Lung (tissue), 12 donors: ENCODE measurements around the gene PALLD. TPM values are rescaled to one million over a fixed set of nuclear protein-coding genes. Genes with fewer than 3 reads are reported as not detected.

Experiments used
- ATAC-seq: fragments of 200-7000 bp; cut with Tn5 transposase; one replicate; pipeline ENCODE4 v1.9.1; 2020; ENCODE audit warnings: moderate number of reproducible peaks; ENCODE audit not compliant: insufficient read depth, low FRiP score
- DNase-seq, 3 donors: peaks; one replicate each; pipeline ENCODE4 v3.0.0-alpha.2; 2013 to 2017
- H3K27ac ChIP-seq, 2 donors: one replicate each; pipeline ENCODE4 v1.5.1; 2013; ENCODE audit warnings: mild to moderate bottlenecking in 2 of 2, moderate library complexity in 2 of 2, control low read depth in 1 of 2, inconsistent platforms in 1 of 2, low read depth in 1 of 2, low read length in 1 of 2
- H3K27me3 ChIP-seq, 3 donors: one replicate each; pipeline ENCODE4 v1.5.1; 2013; ENCODE audit warnings: low read length in 2 of 3; ENCODE audit not compliant: control insufficient read depth in 3 of 3, insufficient read depth in 3 of 3
- H3K36me3 ChIP-seq, 4 donors: one replicate each; pipeline ENCODE4 v1.5.1; 2013; ENCODE audit warnings: low read length in 4 of 4, mild to moderate bottlenecking in 1 of 4, moderate library complexity in 1 of 4; ENCODE audit not compliant: control insufficient read depth in 4 of 4, insufficient read depth in 4 of 4
- H3K4me1 ChIP-seq, 5 donors: one replicate each; pipeline ENCODE4 v1.5.1; 2013; ENCODE audit warnings: low read length in 5 of 5, mild to moderate bottlenecking in 2 of 5, moderate library complexity in 1 of 5; ENCODE audit not compliant: control insufficient read depth in 5 of 5, insufficient read depth in 5 of 5
- H3K4me3 ChIP-seq: one replicate; pipeline ENCODE4 v1.5.1; 2013; ENCODE audit warnings: mild to moderate bottlenecking, control low read depth, moderate library complexity
- H3K9ac ChIP-seq, 2 donors: one replicate each; pipeline ENCODE4 v1.5.1; 2013; ENCODE audit warnings: low read length in 2 of 2, control low read depth in 1 of 2; ENCODE audit not compliant: insufficient read depth in 1 of 2
- H3K9me3 ChIP-seq, 4 donors: one replicate each; pipeline ENCODE4 v1.5.1; 2013; ENCODE audit warnings: low read length in 3 of 4, mild to moderate bottlenecking in 1 of 4, moderate library complexity in 1 of 4; ENCODE audit not compliant: control insufficient read depth in 4 of 4, insufficient read depth in 3 of 4
- CTCF ChIP-seq: IDR thresholded peaks from 2 replicates; pipeline ENCODE4 v1.5.1; 2012; ENCODE audit warnings: mild to moderate bottlenecking; ENCODE audit errors: control extremely low read depth, extremely low read depth
- WGBS, 2 donors: extraction: QIAGEN DNeasy Blood & Tissue Kit; methylation state at CpG; one replicate each; pipeline ENCODE4 v1.1.7; 2013; 5-methylcytosine and 5-hydroxymethylcytosine counted together
- polyA plus RNA-seq, 2 donors: library from polyadenylated mRNA; stranded (reverse); fragments of 200-250 nt; gene quantifications; one replicate each; pipeline ENCODE4 v1.2.1, GENCODE V29; 2013
- total RNA-seq, 2 donors: library from RNA; depleted of rRNA in 1 of 2; stranded (reverse); fragments of >200 nt in 1 of 2; gene quantifications; one replicate each; pipeline ENCODE4 v1.2.1, GENCODE V29; 2014 to 2021
- donor health status: control.
- donor health status: control.
- donor health status: Bipolar disorder and iron deficiency.
- donor health status: healthy.
- donor health status: DM: yes; HTN: yes; CAD: no.

PALLD gene
- total and polyA plus RNA-seq, 4 donors, result 20.7 to 139 (median 63.0) TPM

- no peak for TF ChIP-seq CTCF
- Histone ChIP-seq H3K36me3 (peaks cover 0 to 17% (median 10%) of the 10 kb centered on the region in 4 donors), H3K27me3 (no peaks in the 10 kb centered on the region), H3K27ac (peak overlapping the region in 1 of 2 donors; percentile 47), H3K9me3 (no peaks in the 10 kb centered on the region), H3K4me1 (peaks cover 3 to 37% (median 13%) of the 10 kb centered on the region in 5 donors), H3K4me3 (no peak overlapping the region), H3K9ac (no peak overlapping the region)
- DNase-seq (no peak), ATAC-seq (no peak)
- 90 to 94% methylated on average over 9 of the region's 9 CpGs for WGBS, 2 donors
These were observed 363.2 kb downstream of the PALLD start for GRCh38 chr4:168859888-168860694.

GRCh38 chr4:168860827-168861226 lies 364.0 kb downstream of the PALLD start:
- Histone ChIP-seq H3K36me3 (peaks cover 0 to 11% (median 5%) of the 10 kb centered on the region in 4 donors), H3K4me3 (no peak overlapping the region), H3K9me3 (no peaks in the 10 kb centered on the region), H3K4me1 (peaks cover 3 to 40% (median 12%) of the 10 kb centered on the region in 5 donors), H3K27me3 (no peaks in the 10 kb centered on the region), H3K27ac (no peak overlapping the region), H3K9ac (no peak overlapping the region)
- ATAC-seq (no peak), DNase-seq (peak in 2 of 3 donors; percentile 42 to 63)
- TF ChIP-seq CTCF, result no peak
- WGBS, 2 donors, result 69% methylated on average over 3 of the region's 3 CpGs

- WGBS, 2 donors, result 75 to 81% methylated on average over 10 of the region's 10 CpGs
- H3K27ac ChIP-seq, result no peak overlapping the region
These were observed 367.1 kb downstream of the PALLD start for GRCh38 chr4:168863719-168864647.

More at GRCh38 chr4:168863719-168864647, 367.1 kb downstream of the PALLD start:
- Histone ChIP-seq H3K4me1 (peaks cover 3 to 31% (median 18%) of the 10 kb centered on the region in 5 donors), H3K36me3 (peaks cover 0 to 12% (median 3%) of the 10 kb centered on the region in 4 donors), H3K9me3 (no peaks in the 10 kb centered on the region), H3K27me3 (no peaks in the 10 kb centered on the region), H3K4me3 (no peak overlapping the region), H3K9ac (no peak overlapping the region)
- DNase-seq (no peak), ATAC-seq (no peak)
- no peak for TF ChIP-seq CTCF
